GM23338 (cell line): Measurements from ENCODE around the gene IL11RA. TPM values are rescaled to one million over a fixed set of nuclear protein-coding genes. Genes with fewer than 3 reads are reported as not detected.
A peak's percentile ranks its signal among the peaks of the same experiment; 100 is the strongest.

Experiments
- ATAC-seq: fragments of 200-7000 bp; cut with Tn5 transposase; 3 replicates; pipeline ENCODE4 v1.9.1; 2020
- DNase-seq: peaks from one replicate; pipeline ENCODE4 v3.0.0-alpha.2; 2015; ENCODE audit warnings: low spot score
- H2AFZ ChIP-seq: fragments of 200-600 bp; sonication (generic); 2 replicates; pipeline ENCODE4 v1.8.0; 2016; ENCODE audit warnings: antibody characterized with exemption, mild to moderate bottlenecking, moderate library complexity
- H3F3A ChIP-seq: fragments of 200-600 bp; sonication (generic); replicated peaks from 2 replicates; pipeline ENCODE4 v1.8.0; 2017; ENCODE audit warnings: antibody characterized with exemption, mixed run types, low read depth
- H3K27ac ChIP-seq: fragments of 200-600 bp; sonication (generic); 2 replicates; pipeline ENCODE4 v1.6.1; 2016; ENCODE audit warnings: low read depth
- H3K27me3 ChIP-seq: fragments of 200-600 bp; sonication (generic); 2 replicates; pipeline ENCODE4 v1.8.0; 2016; ENCODE audit warnings: mild to moderate bottlenecking, mixed run types, moderate library complexity; ENCODE audit not compliant: insufficient read depth
- H3K36me3 ChIP-seq: fragments of 200-600 bp; sonication (generic); 2 replicates; pipeline ENCODE4 v1.8.0; 2016; ENCODE audit warnings: mild to moderate bottlenecking; ENCODE audit not compliant: insufficient read depth
- H3K4me1 ChIP-seq: fragments of 200-600 bp; sonication (generic); 2 replicates; pipeline ENCODE4 v1.8.0; 2016; ENCODE audit warnings: mild to moderate bottlenecking, moderate library complexity; ENCODE audit not compliant: insufficient read depth
- H3K4me2 ChIP-seq: fragments of 200-600 bp; sonication (generic); 2 replicates; pipeline ENCODE4 v1.7.1; 2017; ENCODE audit warnings: mixed run types
- H3K4me3 ChIP-seq: fragments of 200-600 bp; sonication (generic); 2 replicates; pipeline ENCODE4 v1.6.1; 2016; ENCODE audit warnings: mixed run types
- H3K79me2 ChIP-seq: fragments of 200-600 bp; sonication (generic); replicated peaks from 2 replicates; pipeline ENCODE4 v1.8.0; 2017; ENCODE audit warnings: mild to moderate bottlenecking; ENCODE audit not compliant: insufficient read depth
- H3K9me2 ChIP-seq: fragments of 200-600 bp; sonication (generic); 2 replicates; pipeline ENCODE4 v1.8.0; 2017; ENCODE audit not compliant: insufficient read depth
- H4K20me1 ChIP-seq: fragments of 200-600 bp; sonication (generic); replicated peaks from 2 replicates; pipeline ENCODE4 v1.8.0; 2017; ENCODE audit warnings: mild to moderate bottlenecking; ENCODE audit not compliant: insufficient read depth
- H3K27ac Mint-ChIP-seq: 2 replicates; pipeline ENCODE4 v1.8.0; 2020; ENCODE audit warnings: inconsistent platforms, mild to moderate bottlenecking, moderate library complexity, mixed read lengths
- H3K27me3 Mint-ChIP-seq: 3 replicates; pipeline ENCODE4 v1.8.0; 2022; ENCODE audit warnings: low read depth, mild to moderate bottlenecking, moderate library complexity, mixed read lengths, inconsistent platforms; ENCODE audit not compliant: insufficient read depth, poor library complexity
- H3K36me3 Mint-ChIP-seq: 3 replicates; pipeline ENCODE4 v1.8.0; 2021; ENCODE audit warnings: low read depth, mild to moderate bottlenecking, inconsistent platforms, moderate library complexity, mixed read lengths
- H3K4me1 Mint-ChIP-seq: 3 replicates; pipeline ENCODE4 v1.8.0; 2020; ENCODE audit warnings: mild to moderate bottlenecking, inconsistent platforms, mixed read lengths
- H3K4me3 Mint-ChIP-seq: 3 replicates; pipeline ENCODE4 v1.8.0; 2021; ENCODE audit warnings: moderate library complexity, mild to moderate bottlenecking, inconsistent platforms, mixed read lengths
- H3K9me3 Mint-ChIP-seq: 3 replicates; pipeline ENCODE4 v1.8.0; 2020; ENCODE audit warnings: moderate library complexity, mild to moderate bottlenecking, inconsistent platforms, mixed read lengths
- EZH2 ChIP-seq: fragments of 200-600 bp; sonication (generic); IDR thresholded peaks from one replicate; pipeline ENCODE4 v1.8.0; 2017; ENCODE audit warnings: antibody characterized with exemption, mild to moderate bottlenecking, low read depth; ENCODE audit not compliant: unreplicated experiment
- POLR2AphosphoS5 ChIP-seq: IDR thresholded peaks from 2 replicates; pipeline ENCODE4 v1.6.1; 2016; ENCODE audit warnings: antibody characterized with exemption, low read depth
- ZNF114 ChIP-seq: fragments of 250-450 bp; sonication (Bioruptor Pico); IDR thresholded peaks from 2 replicates; pipeline ENCODE4 v1.5.0; 2020; ENCODE audit warnings: mild to moderate bottlenecking, moderate library complexity
- ZNF331 ChIP-seq: fragments of 250-450 bp; sonication (Bioruptor Pico); IDR thresholded peaks from 2 replicates; pipeline ENCODE4 v1.5.0; 2020; ENCODE audit warnings: low read depth, mild to moderate bottlenecking, moderate library complexity
- polyA plus RNA-seq: library from polyadenylated mRNA; unstranded; fragments of >200 nt; fragmentation: Nextera tagmentation; extraction: Ambion mirVana; gene quantifications from 2 replicates; pipeline ENCODE4 v1.2.1, GENCODE V29; 2016
- total RNA-seq: library from RNA; depleted of rRNA; stranded (reverse); fragments of >200 nt; shearing (Covaris generic); gene quantifications from 2 replicates; pipeline ENCODE4 v1.2.3, GENCODE V29; 2014
- TF ChIP-seq, protein P1 (sequence below), 2 experiments: fragments of 200-600 bp in 1 of 2; sonication (generic) in 1 of 2; conservative IDR thresholded peaks; 2 replicates each; pipeline versions ENCODE4 v1.5.1 to v1.6.1; 2016 to 2017; ENCODE audit warnings: antibody characterized with exemption in 2 of 2, low read depth in 2 of 2, mild to moderate bottlenecking in 2 of 2, moderate library complexity in 1 of 2
- TF ChIP-seq, protein P2 (sequence below): fragments of 250-450 bp; sonication (Bioruptor Pico); IDR thresholded peaks from 2 replicates; pipeline ENCODE4 v1.5.0; 2020; ENCODE audit warnings: mild to moderate bottlenecking, moderate library complexity

The IL11RA gene
- total and polyA plus RNA-seq, 2 experiments from 2014 or later: 3.1 to 5.8 TPM

DNA sequence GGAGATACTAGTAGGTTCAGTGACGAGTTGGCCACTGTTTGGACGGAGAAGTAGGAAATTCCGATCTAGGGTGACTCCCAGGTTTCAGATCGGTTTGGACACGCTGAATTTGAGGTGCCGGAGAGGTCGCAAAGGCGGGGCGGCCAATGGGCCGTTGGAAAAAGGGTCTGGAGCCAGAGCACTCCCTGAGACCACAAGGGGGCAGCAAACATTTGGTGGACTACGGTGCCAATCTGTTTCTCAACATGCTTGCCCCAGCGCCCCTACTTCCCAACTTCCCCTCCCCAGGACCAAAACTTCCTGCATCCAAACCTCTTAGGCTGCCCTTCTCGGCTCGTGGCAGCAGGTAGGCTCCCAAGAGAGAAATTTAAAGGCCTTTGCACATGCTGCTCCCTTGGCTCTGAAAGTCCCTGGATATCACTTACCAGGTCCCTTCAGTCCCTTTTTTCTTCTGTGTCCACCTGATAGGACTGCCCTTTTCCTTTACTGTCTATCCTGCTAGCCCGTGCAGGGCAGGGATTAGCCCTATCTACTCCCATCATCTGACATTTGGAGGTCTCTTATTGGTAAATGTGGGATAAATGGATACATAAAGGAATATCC is 39.1 kb upstream of the IL11RA start:
- TF ChIP-seq ZNF331 (CRISPR knock-in tag): no peak
- peak; percentile 0 for TF ChIP-seq EZH2
- TF ChIP-seq, protein P1, sequence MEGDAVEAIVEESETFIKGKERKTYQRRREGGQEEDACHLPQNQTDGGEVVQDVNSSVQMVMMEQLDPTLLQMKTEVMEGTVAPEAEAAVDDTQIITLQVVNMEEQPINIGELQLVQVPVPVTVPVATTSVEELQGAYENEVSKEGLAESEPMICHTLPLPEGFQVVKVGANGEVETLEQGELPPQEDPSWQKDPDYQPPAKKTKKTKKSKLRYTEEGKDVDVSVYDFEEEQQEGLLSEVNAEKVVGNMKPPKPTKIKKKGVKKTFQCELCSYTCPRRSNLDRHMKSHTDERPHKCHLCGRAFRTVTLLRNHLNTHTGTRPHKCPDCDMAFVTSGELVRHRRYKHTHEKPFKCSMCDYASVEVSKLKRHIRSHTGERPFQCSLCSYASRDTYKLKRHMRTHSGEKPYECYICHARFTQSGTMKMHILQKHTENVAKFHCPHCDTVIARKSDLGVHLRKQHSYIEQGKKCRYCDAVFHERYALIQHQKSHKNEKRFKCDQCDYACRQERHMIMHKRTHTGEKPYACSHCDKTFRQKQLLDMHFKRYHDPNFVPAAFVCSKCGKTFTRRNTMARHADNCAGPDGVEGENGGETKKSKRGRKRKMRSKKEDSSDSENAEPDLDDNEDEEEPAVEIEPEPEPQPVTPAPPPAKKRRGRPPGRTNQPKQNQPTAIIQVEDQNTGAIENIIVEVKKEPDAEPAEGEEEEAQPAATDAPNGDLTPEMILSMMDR (conservative IDR thresholded peaks at IDR 0.05; ENCODE audit: low read depth in 2 of 2): peak; percentile 79 to 87
- H3K9me2 ChIP-seq: no peaks in the 10 kb centered on the region
- peaks cover 5% of the 10 kb centered on the region for H3K27me3 ChIP-seq
- Mint-ChIP-seq H3K27me3 (peaks cover 19% of the 10 kb centered on the region), H3K36me3 (no peaks in the 10 kb centered on the region), H3K9me3 (no peaks in the 10 kb centered on the region), H3K27ac (no peak overlapping the region), H3K4me3 (peak overlapping the region; percentile 93), H3K4me1 (peaks cover 11% of the 10 kb centered on the region)
- H2AFZ ChIP-seq: peak overlapping the region; percentile 97
- ATAC-seq: peak; percentile 81
- H3K4me1 ChIP-seq: peaks cover 7% of the 10 kb centered on the region; the same call in 1 of the 2 replicates
- DNase-seq: peak; percentile 96
- H3F3A ChIP-seq: 0 out of 2 replicates have a peak, but pooled peaks cover 3% of the 10 kb centered on the region
- no peaks in the 10 kb centered on the region for H3K36me3 ChIP-seq
- no peaks in the 10 kb centered on the region for H3K79me2 ChIP-seq
- H4K20me1 ChIP-seq: no peaks in the 10 kb centered on the region
- peak overlapping the region; percentile 86 for H3K4me3 ChIP-seq
- no peak overlapping the region for H3K27ac ChIP-seq
- peak overlapping the region; percentile 94 for H3K4me2 ChIP-seq

DNA sequence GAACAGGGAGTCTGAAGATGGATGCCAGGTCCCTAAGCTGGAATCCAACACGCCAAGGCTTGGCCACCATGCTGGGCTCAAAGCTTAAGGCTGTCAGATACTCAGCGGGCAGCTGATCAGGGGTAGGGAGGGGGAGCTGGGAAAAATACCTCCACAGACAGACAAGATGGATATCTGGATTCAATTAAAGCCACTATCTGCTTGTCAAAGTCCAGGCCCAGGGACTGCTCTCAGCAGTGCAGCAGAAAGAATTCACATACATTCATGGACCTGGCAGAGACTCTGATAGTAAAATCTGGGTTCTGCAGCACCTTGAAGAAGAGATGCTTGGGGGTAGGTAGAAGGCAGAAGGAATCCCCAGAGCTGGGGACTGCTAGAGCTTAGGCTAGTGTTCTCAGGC is 36.9 kb upstream of the IL11RA start:
- Mint-ChIP-seq H3K4me3 (no peak overlapping the region), H3K36me3 (no peaks in the 10 kb centered on the region), H3K9me3 (no peaks in the 10 kb centered on the region), H3K27me3 (peaks cover 23% of the 10 kb centered on the region), H3K4me1 (peaks cover 14% of the 10 kb centered on the region), H3K27ac (no peak overlapping the region)
- Histone ChIP-seq H3F3A (0 out of 2 replicates have a peak, but pooled peaks cover 3% of the 10 kb centered on the region), H4K20me1 (no peaks in the 10 kb centered on the region), H3K9me2 (no peaks in the 10 kb centered on the region), H2AFZ (no peak overlapping the region), H3K4me1 (peaks cover 10% of the 10 kb centered on the region; the same call in 1 of the 2 replicates), H3K4me2 (no peak overlapping the region), H3K36me3 (no peaks in the 10 kb centered on the region), H3K27me3 (peaks cover 11% of the 10 kb centered on the region), H3K79me2 (no peaks in the 10 kb centered on the region), H3K27ac (no peak overlapping the region), H3K4me3 (no peak overlapping the region)
- no peak for TF ChIP-seq ZNF114 (CRISPR knock-in tag)
- TF ChIP-seq POLR2AphosphoS5: no peak
- TF ChIP-seq, protein P2, sequence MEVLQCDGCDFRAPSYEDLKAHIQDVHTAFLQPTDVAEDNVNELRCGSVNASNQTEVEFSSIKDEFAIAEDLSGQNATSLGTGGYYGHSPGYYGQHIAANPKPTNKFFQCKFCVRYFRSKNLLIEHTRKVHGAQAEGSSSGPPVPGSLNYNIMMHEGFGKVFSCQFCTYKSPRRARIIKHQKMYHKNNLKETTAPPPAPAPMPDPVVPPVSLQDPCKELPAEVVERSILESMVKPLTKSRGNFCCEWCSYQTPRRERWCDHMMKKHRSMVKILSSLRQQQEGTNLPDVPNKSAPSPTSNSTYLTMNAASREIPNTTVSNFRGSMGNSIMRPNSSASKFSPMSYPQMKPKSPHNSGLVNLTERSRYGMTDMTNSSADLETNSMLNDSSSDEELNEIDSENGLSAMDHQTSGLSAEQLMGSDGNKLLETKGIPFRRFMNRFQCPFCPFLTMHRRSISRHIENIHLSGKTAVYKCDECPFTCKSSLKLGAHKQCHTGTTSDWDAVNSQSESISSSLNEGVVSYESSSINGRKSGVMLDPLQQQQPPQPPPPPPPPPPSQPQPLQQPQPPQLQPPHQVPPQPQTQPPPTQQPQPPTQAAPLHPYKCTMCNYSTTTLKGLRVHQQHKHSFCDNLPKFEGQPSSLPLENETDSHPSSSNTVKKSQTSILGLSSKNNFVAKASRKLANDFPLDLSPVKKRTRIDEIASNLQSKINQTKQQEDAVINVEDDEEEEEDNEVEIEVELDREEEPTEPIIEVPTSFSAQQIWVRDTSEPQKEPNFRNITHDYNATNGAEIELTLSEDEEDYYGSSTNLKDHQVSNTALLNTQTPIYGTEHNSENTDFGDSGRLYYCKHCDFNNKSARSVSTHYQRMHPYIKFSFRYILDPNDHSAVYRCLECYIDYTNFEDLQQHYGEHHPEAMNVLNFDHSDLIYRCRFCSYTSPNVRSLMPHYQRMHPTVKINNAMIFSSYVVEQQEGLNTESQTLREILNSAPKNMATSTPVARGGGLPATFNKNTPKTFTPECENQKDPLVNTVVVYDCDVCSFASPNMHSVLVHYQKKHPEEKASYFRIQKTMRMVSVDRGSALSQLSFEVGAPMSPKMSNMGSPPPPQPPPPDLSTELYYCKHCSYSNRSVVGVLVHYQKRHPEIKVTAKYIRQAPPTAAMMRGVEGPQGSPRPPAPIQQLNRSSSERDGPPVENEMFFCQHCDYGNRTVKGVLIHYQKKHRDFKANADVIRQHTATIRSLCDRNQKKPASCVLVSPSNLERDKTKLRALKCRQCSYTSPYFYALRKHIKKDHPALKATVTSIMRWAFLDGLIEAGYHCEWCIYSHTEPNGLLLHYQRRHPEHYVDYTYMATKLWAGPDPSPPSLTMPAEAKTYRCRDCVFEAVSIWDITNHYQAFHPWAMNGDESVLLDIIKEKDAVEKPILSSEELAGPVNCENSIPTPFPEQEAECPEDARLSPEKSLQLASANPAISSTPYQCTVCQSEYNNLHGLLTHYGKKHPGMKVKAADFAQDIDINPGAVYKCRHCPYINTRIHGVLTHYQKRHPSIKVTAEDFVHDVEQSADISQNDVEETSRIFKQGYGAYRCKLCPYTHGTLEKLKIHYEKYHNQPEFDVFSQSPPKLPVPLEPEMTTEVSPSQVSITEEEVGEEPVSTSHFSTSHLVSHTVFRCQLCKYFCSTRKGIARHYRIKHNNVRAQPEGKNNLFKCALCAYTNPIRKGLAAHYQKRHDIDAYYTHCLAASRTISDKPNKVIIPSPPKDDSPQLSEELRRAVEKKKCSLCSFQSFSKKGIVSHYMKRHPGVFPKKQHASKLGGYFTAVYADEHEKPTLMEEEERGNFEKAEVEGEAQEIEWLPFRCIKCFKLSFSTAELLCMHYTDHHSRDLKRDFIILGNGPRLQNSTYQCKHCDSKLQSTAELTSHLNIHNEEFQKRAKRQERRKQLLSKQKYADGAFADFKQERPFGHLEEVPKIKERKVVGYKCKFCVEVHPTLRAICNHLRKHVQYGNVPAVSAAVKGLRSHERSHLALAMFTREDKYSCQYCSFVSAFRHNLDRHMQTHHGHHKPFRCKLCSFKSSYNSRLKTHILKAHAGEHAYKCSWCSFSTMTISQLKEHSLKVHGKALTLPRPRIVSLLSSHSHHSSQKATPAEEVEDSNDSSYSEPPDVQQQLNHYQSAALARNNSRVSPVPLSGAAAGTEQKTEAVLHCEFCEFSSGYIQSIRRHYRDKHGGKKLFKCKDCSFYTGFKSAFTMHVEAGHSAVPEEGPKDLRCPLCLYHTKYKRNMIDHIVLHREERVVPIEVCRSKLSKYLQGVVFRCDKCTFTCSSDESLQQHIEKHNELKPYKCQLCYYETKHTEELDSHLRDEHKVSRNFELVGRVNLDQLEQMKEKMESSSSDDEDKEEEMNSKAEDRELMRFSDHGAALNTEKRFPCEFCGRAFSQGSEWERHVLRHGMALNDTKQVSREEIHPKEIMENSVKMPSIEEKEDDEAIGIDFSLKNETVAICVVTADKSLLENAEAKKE (CRISPR knock-in tag): no peak
- ATAC-seq (no peak), DNase-seq (no peak)
